Measurements from ENCODE around the gene FBLN2.

The FBLN2 gene

GRCh38 chr3:13569641-13570390, 20.9 kb downstream of the FBLN2 start:
- no peak for TF ChIP-seq CTCF (IDR thresholded peaks at IDR 0.05; ENCODE audit: low read depth, low read length, missing control alignments)
- H3K36me3 ChIP-seq (replicated peaks) = no peaks in the 10 kb centered on the region
- no peaks in the 10 kb centered on the region for H3K27me3 ChIP-seq (replicated peaks)
- in situ Hi-C loops (cut with HindIII; ENCODE audit: low pct_ligation_motif_present, low sequenced_read_pairs) = no loop called here
- H3K27ac ChIP-seq = no peak overlapping the region
- DNase-seq = no peak
- no peak overlapping the region for H3K4me3 ChIP-seq (ENCODE audit: low read depth, low read length)

- Histone ChIP-seq H3K36me3 (replicated peaks) (no peaks in the 10 kb centered on the region), H3K27ac (no peak overlapping the region), H3K4me3 (ENCODE audit: low read depth, low read length) (no peak overlapping the region), H3K27me3 (replicated peaks) (no peaks in the 10 kb centered on the region)
- DNase-seq = no peak
- in situ Hi-C loops (cut with HindIII; ENCODE audit: low pct_ligation_motif_present, low sequenced_read_pairs) = no loop called here
- TF ChIP-seq CTCF (IDR thresholded peaks at IDR 0.05; ENCODE audit: low read depth, low read length, missing control alignments) = no peak
Measured at GRCh38 chr3:13570391-13571194, 21.7 kb downstream of the FBLN2 start.

- in situ Hi-C loops (cut with HindIII; ENCODE audit: low pct_ligation_motif_present, low sequenced_read_pairs) = no loop called here
- H3K36me3 ChIP-seq (replicated peaks) = no peaks in the 10 kb centered on the region
- no peak for DNase-seq
- H3K27ac ChIP-seq = no peak overlapping the region
- no peak for TF ChIP-seq CTCF (IDR thresholded peaks at IDR 0.05; ENCODE audit: low read depth, low read length, missing control alignments)
- no peaks in the 10 kb centered on the region for H3K27me3 ChIP-seq (replicated peaks)
- H3K4me3 ChIP-seq (ENCODE audit: low read depth, low read length) = no peak overlapping the region
Measured at GRCh38 chr3:13571264-13571663, 22.3 kb downstream of the FBLN2 start.

DNA sequence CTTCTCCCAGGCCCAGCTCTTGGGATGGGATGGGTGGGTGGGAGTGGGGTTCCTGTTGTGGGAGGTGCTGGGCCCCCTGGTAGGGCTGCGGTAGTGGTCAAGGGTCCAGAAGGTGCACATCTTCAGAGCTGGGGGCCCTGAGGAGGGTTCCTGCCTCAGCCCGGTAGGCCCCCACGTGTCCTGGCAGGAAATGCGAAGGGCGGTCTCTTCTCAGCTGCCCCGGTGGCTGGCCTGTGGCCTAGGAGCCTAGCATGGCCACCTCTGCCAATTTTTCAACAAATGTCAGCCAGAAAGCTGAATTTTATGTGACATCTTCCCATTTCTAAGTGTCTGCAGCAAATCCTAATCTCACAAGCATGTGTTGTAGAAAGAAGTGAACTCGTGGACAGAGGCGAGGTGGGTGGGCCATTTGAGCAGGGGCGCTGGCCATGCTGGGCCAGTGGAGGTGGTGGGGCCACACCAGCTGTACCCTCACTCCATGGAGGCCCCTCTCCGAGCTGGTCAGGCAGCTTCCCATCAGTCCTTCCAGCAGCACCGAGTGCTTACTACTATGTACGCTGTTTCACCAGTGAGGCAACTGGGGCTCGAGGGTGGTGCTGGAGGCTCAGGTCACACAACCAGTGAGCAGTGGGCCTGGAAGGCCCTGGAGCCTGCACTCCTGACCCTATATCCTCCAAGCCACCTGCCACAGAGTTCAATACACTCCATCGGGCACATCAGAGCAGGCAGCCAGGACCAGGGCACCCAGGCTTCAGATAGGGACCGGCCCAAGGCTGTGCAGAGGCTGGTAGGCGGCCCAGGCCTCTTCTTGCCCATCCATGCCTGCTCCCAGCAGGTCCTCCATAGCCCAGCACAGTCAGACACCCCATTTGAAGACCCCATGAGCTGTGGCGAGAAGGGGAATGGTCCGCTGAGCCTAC, 23.2 kb downstream of the FBLN2 start:
- no peak for TF ChIP-seq CTCF (IDR thresholded peaks at IDR 0.05; ENCODE audit: low read depth, low read length, missing control alignments)
- Histone ChIP-seq H3K36me3 (replicated peaks) (no peaks in the 10 kb centered on the region), H3K27ac (no peak overlapping the region), H3K4me3 (ENCODE audit: low read depth, low read length) (no peak overlapping the region), H3K27me3 (replicated peaks) (no peaks in the 10 kb centered on the region)
- no peak for DNase-seq
- in situ Hi-C loops (cut with HindIII; ENCODE audit: low pct_ligation_motif_present, low sequenced_read_pairs) = no loop called here

- DNase-seq = no peak
- Histone ChIP-seq H3K27ac (no peak overlapping the region), H3K27me3 (replicated peaks) (no peaks in the 10 kb centered on the region), H3K4me3 (ENCODE audit: low read depth, low read length) (no peak overlapping the region), H3K36me3 (replicated peaks) (no peaks in the 10 kb centered on the region)
- TF ChIP-seq CTCF (IDR thresholded peaks at IDR 0.05; ENCODE audit: low read depth, low read length, missing control alignments) = no peak
- in situ Hi-C loops (cut with HindIII; ENCODE audit: low pct_ligation_motif_present, low sequenced_read_pairs) = no loop called here
Measured at GRCh38 chr3:13572926-13573623, 24.1 kb downstream of the FBLN2 start.

Measured in brain microvascular endothelial cell (primary cell).